Measurements from ENCODE around the gene SORBS2. TPM values are rescaled to one million over a fixed set of nuclear protein-coding genes. Genes with fewer than 3 reads are reported as not detected.

Gene SORBS2
- total RNA-seq, 2 donors from 2014 or later = 28.0 to 77.4 TPM

- no peak for DNase-seq
- Histone ChIP-seq H3K27me3 (no peaks in the 10 kb centered on the region), H3K9ac (ENCODE audit: low read depth in 2 of 2, low read length in 2 of 2) (no peak overlapping the region), H3K4me3 (no peak overlapping the region), H3K9me3 (no peaks in the 10 kb centered on the region), H3K36me3 (no peaks in the 10 kb centered on the region), H3K27ac (no peak overlapping the region), H3K4me1 (no peaks in the 10 kb centered on the region)
- no peak for TF ChIP-seq CTCF (IDR thresholded peaks at IDR 0.05)
- intact Hi-C loops (cut with DNase I) = no loop called here
Measured at GRCh38 chr4:185786422-185786821, 25.6 kb downstream of the SORBS2 start.

DNA sequence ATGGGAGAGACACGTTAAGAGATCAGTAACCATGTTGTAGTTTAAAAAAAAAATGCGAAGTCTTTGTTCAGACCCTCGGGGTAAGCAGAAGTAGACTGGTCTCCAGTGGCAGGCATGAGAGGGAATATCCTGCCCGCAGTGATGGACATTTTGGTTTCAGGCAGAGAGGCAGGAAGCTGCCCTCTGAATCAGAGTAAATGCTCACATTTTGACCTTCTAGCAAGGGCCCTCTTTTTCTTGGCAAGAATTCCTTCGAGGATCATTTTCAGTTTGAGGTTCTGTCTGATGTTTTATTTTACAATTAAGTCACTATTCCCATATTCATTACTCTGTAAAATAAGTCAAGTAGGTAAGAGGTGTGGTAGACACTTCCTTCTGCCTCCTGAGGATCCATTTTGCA is 28.4 kb downstream of the SORBS2 start:
- no peak for DNase-seq
- Histone ChIP-seq H3K4me1 (no peaks in the 10 kb centered on the region), H3K9me3 (no peaks in the 10 kb centered on the region), H3K27me3 (no peaks in the 10 kb centered on the region), H3K36me3 (no peaks in the 10 kb centered on the region), H3K9ac (ENCODE audit: low read depth in 2 of 2, low read length in 2 of 2) (no peak overlapping the region), H3K4me3 (no peak overlapping the region), H3K27ac (no peak overlapping the region)
- TF ChIP-seq CTCF (IDR thresholded peaks at IDR 0.05) = no peak
- intact Hi-C loops (cut with DNase I) = no loop called here

GRCh38 chr4:185782523-185782922 is 29.5 kb downstream of the SORBS2 start:
- H3K27me3 ChIP-seq = no peaks in the 10 kb centered on the region
- no peak for DNase-seq
- H3K9me3 ChIP-seq = no peaks in the 10 kb centered on the region
- no peak overlapping the region for H3K9ac ChIP-seq (ENCODE audit: low read depth in 2 of 2, low read length in 2 of 2)
- H3K36me3 ChIP-seq = no peaks in the 10 kb centered on the region
- no peaks in the 10 kb centered on the region for H3K4me1 ChIP-seq
- no peak for TF ChIP-seq CTCF (IDR thresholded peaks at IDR 0.05)
- H3K4me3 ChIP-seq = no peak overlapping the region
- intact Hi-C loops (cut with DNase I) = no loop called here
- H3K27ac ChIP-seq = no peak overlapping the region

- no peak for DNase-seq
- H3K4me3 ChIP-seq = no peak overlapping the region
- no peaks in the 10 kb centered on the region for H3K9me3 ChIP-seq
- H3K4me1 ChIP-seq = no peaks in the 10 kb centered on the region
- no peak overlapping the region for H3K9ac ChIP-seq (ENCODE audit: low read depth in 2 of 2, low read length in 2 of 2)
- intact Hi-C loops (cut with DNase I) = no loop called here
- TF ChIP-seq CTCF (IDR thresholded peaks at IDR 0.05) = no peak
- no peaks in the 10 kb centered on the region for H3K36me3 ChIP-seq
- H3K27ac ChIP-seq = no peak overlapping the region
- H3K27me3 ChIP-seq = no peaks in the 10 kb centered on the region
Measured at GRCh38 chr4:185781555-185782215, 30.3 kb downstream of the SORBS2 start.

DNA sequence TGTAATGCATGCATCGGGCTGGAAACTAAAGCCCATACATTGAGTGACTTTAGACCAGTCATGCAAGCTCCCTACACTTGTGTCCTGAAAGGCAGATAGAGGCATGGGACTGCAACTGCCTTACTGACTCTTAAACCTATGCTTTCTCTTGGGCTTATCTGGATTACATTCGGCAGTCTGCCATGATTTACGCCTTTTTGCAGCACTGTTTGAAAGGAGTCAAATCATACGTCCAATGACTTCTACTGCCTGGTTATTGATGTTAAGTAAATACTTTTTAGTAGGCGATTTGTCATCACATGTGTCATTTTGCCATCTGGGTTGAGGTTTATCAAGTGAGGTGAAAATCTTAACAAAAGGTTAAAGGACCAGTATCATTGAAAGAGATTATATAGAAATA is 31.5 kb downstream of the SORBS2 start:
- Histone ChIP-seq H3K4me3 (no peak overlapping the region), H3K27ac (no peak overlapping the region), H3K9ac (ENCODE audit: low read depth in 2 of 2, low read length in 2 of 2) (no peak overlapping the region), H3K9me3 (no peaks in the 10 kb centered on the region), H3K36me3 (no peaks in the 10 kb centered on the region), H3K27me3 (no peaks in the 10 kb centered on the region), H3K4me1 (no peaks in the 10 kb centered on the region)
- intact Hi-C loops (cut with DNase I) = no loop called here
- no peak for TF ChIP-seq CTCF (IDR thresholded peaks at IDR 0.05)
- no peak for DNase-seq
